NT2/D1 (cell line): Measurements from ENCODE around the gene S100A14.

Source experiments
- DNase-seq: peaks from one replicate; pipeline ENCODE4 v3.0.0-alpha.2; 2011; ENCODE audit warnings: low read depth, low spot score
- H3K27me3 ChIP-seq: 2 replicates; pipeline ENCODE4 v1.6.0; 2011; ENCODE audit warnings: mild to moderate bottlenecking; ENCODE audit not compliant: insufficient read length, insufficient read depth
- H3K36me3 ChIP-seq: 2 replicates; pipeline ENCODE4 v1.6.1; 2011; ENCODE audit warnings: mild to moderate bottlenecking, low read length, mixed read lengths; ENCODE audit not compliant: insufficient read depth, insufficient read length
- H3K4me1 ChIP-seq: 2 replicates; pipeline ENCODE4 v1.5.1; 2011; ENCODE audit not compliant: insufficient read depth, insufficient read length
- H3K4me3 ChIP-seq: 2 replicates; pipeline ENCODE4 v1.5.1; 2011; ENCODE audit warnings: low read depth; ENCODE audit not compliant: insufficient read length
- H3K9ac ChIP-seq: 2 replicates; pipeline ENCODE4 v1.6.0; 2011; ENCODE audit warnings: low read depth; ENCODE audit not compliant: insufficient read length
- H3K9me3 ChIP-seq: 2 replicates; pipeline ENCODE4 v1.5.1; 2011; ENCODE audit warnings: mild to moderate bottlenecking, low read length; ENCODE audit not compliant: insufficient read depth
- SUZ12 ChIP-seq: IDR thresholded peaks from 2 replicates; pipeline ENCODE4 v1.6.1; 2011; ENCODE audit not compliant: insufficient read length, insufficient read depth; ENCODE audit errors: extremely low read depth
- YY1 ChIP-seq: IDR thresholded peaks from 2 replicates; pipeline ENCODE4 v1.6.1; 2011; ENCODE audit not compliant: insufficient read length, insufficient read depth
- ZNF274 ChIP-seq: IDR thresholded peaks from 2 replicates; pipeline ENCODE4 v1.6.1; 2011; ENCODE audit warnings: mild to moderate bottlenecking, low read depth, low read length

Gene S100A14

DNA sequence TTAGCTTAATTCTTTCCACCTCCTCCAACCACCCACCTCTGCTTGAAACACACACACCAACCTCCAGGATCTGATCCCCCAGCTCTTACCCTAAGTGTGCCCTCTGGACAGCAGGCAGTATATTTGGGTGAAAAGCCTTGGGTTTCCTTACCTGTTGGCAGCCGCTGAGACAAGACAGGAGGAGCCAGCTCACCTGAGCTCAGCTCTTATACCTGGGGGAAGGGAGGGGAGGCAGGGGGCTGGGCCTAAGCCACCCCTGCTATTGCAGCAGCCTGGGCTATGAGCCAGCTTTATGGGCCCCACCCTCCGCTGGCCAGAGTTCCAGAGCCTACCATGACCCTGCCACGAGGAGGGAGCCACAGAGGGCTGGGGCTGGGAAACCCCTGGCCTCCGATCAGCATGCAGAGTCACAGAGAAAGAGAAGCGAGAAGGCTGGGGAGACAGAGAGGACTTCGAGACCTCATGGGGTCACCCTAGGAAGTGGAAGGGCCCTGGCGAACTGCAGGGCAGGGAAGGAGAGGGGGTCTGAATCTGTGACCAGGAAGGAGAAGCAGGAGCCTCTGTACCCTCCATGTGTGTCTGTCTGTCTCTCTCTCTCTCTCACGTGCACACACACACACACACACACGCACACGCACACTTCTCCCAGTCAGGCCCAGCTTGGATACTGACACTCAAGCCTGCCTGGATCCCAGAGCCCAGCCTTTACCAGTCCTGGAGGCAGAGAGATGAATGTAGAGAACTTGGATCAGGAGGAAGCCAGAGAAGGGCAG is at the start of gene S100A14:
S100A14 (minus strand) TSS at position 182 of the 773 bp plus-strand sequence. CDS start 467 bp downstream, outside the sequence.
- TF ChIP-seq SUZ12 (no peak), ZNF274 (no peak), YY1 (no peak)
- DNase-seq = no peak
- H3K4me1 ChIP-seq = peaks cover 34% of the 10 kb centered on the region
- no peak within 1 kb of the TSS for H3K4me3 ChIP-seq
- H3K9me3 ChIP-seq = 0 out of 2 replicates have a peak, but pooled peaks cover 11% of the 10 kb centered on the region
- H3K27me3 ChIP-seq = peaks cover 3% of the 10 kb centered on the region
- peaks cover 38% of the 10 kb centered on the region for H3K36me3 ChIP-seq
- H3K9ac ChIP-seq = no peak within 1 kb of the TSS

GRCh38 chr1:153663211-153663610 is 47.1 kb upstream of the S100A14 start:
- no peak for TF ChIP-seq ZNF274
- no peak for TF ChIP-seq YY1
- TF ChIP-seq SUZ12 = no peak
- no peaks in the 10 kb centered on the region for H3K27me3 ChIP-seq
- H3K4me3 ChIP-seq = no peak overlapping the region
- H3K9ac ChIP-seq = no peak overlapping the region
- no peaks in the 10 kb centered on the region for H3K4me1 ChIP-seq
- H3K36me3 ChIP-seq = peaks cover 83% of the 10 kb centered on the region
- H3K9me3 ChIP-seq = no peaks in the 10 kb centered on the region
- no peak for DNase-seq

GRCh38 chr1:153662269-153662668 is 46.1 kb upstream of the S100A14 start:
- no peak for DNase-seq
- Histone ChIP-seq H3K9ac (no peak overlapping the region), H3K9me3 (no peaks in the 10 kb centered on the region), H3K36me3 (peaks cover 74% of the 10 kb centered on the region), H3K4me3 (no peak overlapping the region), H3K4me1 (no peaks in the 10 kb centered on the region), H3K27me3 (no peaks in the 10 kb centered on the region)
- TF ChIP-seq ZNF274 = no peak
- TF ChIP-seq SUZ12 = no peak
- TF ChIP-seq YY1 = no peak

DNA sequence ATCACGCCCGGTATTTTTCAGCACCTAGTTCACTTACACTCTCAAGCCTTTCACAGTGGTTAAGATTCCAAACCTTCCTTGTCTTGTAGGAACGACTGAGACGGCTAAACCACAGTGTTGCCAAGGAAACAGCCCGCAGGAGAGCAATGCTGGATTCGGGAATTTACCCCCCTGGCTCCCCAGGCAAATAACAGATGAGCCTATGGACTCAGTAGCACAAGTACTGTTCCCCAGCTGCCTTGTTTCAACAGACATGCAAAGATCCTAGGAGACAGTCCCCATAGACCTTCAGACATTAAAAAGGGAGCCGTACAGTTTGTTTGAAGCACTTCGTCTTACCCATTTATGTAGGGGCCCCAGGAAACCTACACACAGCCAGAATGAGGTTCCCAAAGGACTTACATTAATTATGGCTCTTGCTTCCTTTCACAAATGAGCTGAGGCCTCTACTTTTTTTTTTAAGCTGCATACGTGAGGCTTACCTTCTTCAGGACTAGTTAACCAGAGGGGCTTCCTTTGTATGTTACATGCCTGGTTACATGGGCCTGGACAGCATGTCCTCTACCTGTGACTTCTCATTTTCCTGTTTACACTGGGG is 45.1 kb upstream of the S100A14 start:
- Histone ChIP-seq H3K9ac (no peak overlapping the region), H3K4me1 (no peaks in the 10 kb centered on the region), H3K9me3 (no peaks in the 10 kb centered on the region), H3K4me3 (no peak overlapping the region), H3K36me3 (peaks cover 63% of the 10 kb centered on the region), H3K27me3 (no peaks in the 10 kb centered on the region)
- no peak for TF ChIP-seq SUZ12
- no peak for TF ChIP-seq YY1
- no peak for DNase-seq

DNA sequence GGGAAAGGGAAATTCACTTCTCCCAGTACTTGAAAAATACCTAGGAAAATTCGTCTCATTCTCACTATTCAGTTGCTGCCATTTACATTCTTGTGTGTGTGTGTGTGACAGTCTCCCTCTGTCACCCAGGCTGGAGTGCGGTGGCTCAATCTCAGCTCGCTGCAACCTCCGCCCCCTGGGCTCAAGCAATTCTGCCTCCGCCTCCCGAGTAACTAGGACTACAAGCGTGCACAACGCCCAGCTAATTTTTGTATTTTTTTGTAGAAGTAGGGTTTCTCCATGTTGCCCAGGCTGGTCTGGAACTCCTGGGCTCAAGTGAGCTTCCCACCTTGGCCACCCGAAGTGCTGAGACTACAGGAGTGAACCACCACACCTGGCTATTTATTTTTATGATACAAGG is 43.5 kb upstream of the S100A14 start:
- DNase-seq = no peak
- peak overlapping the region; percentile 6 for H3K9ac ChIP-seq
- peaks cover 48% of the 10 kb centered on the region for H3K36me3 ChIP-seq
- TF ChIP-seq YY1 = no peak
- no peak for TF ChIP-seq SUZ12
- no peak for TF ChIP-seq ZNF274
- H3K4me1 ChIP-seq = no peaks in the 10 kb centered on the region
- H3K9me3 ChIP-seq = no peaks in the 10 kb centered on the region
- no peaks in the 10 kb centered on the region for H3K27me3 ChIP-seq
- no peak overlapping the region for H3K4me3 ChIP-seq

GRCh38 chr1:153659175-153659534 is 43.0 kb upstream of the S100A14 start:
- TF ChIP-seq YY1 = no peak
- TF ChIP-seq SUZ12 = no peak
- no peak for TF ChIP-seq ZNF274
- H3K36me3 ChIP-seq = peaks cover 43% of the 10 kb centered on the region
- no peaks in the 10 kb centered on the region for H3K9me3 ChIP-seq
- H3K9ac ChIP-seq = peak overlapping the region; percentile 93
- H3K4me3 ChIP-seq = peak overlapping the region; percentile 74
- H3K4me1 ChIP-seq = no peaks in the 10 kb centered on the region
- no peaks in the 10 kb centered on the region for H3K27me3 ChIP-seq
- DNase-seq = no peak

- peak within 1 kb of the TSS; percentile 93 for H3K9ac ChIP-seq
- H3K36me3 ChIP-seq = peaks cover 37% of the 10 kb centered on the region
- TF ChIP-seq YY1 (peak; percentile 39), SUZ12 (no peak)
- H3K9me3 ChIP-seq = no peaks in the 10 kb centered on the region
- H3K4me1 ChIP-seq = no peaks in the 10 kb centered on the region
- H3K4me3 ChIP-seq = peak within 1 kb of the TSS; percentile 74
- no peaks in the 10 kb centered on the region for H3K27me3 ChIP-seq
- DNase-seq = peak; percentile 90
Measured at GRCh38 chr1:153658400-153659174, 42.5 kb upstream of the S100A14 start, which contains the start of gene SNAPIN. SNAPIN (plus strand) TSS chr1:153658703; CDS start chr1:153658744, 41 bp downstream.
